HG03354 (cell line): Measurements from ENCODE around the gene RBM10.

ENCODE experiments used
- ATAC-seq: cut with Tn5 transposase; IDR thresholded peaks from one replicate; pipeline ENCODE4 v1.9.1; 2021; ENCODE audit warnings: mild to moderate bottlenecking; ENCODE audit not compliant: unreplicated experiment, poor library complexity, severe bottlenecking

The RBM10 gene

GRCh38 chrX:47172971-47173792 lies 28.2 kb downstream of the RBM10 start:
- ATAC-seq: no peak

GRCh38 chrX:47174376-47174775 lies 29.4 kb downstream of the RBM10 start:
- no peak for ATAC-seq

- ATAC-seq: no peak
Observed at GRCh38 chrX:47174846-47175587, 30.0 kb downstream of the RBM10 start.

- no peak for ATAC-seq
Observed at GRCh38 chrX:47175588-47175980, 30.6 kb downstream of the RBM10 start.

- no peak for ATAC-seq
Observed at GRCh38 chrX:47176101-47176740, 31.2 kb downstream of the RBM10 start.

- no peak for ATAC-seq
Observed at GRCh38 chrX:47177079-47177478, 32.1 kb downstream of the RBM10 start.

GRCh38 chrX:47178337-47178736 lies 33.3 kb downstream of the RBM10 start:
- no peak for ATAC-seq

- no peak for ATAC-seq
Observed at GRCh38 chrX:47179221-47179927, 34.4 kb downstream of the RBM10 start.

- ATAC-seq: no peak
Observed at GRCh38 chrX:47179928-47180255, 34.9 kb downstream of the RBM10 start.

- ATAC-seq: no peak
Observed at GRCh38 chrX:47180346-47180745, 35.3 kb downstream of the RBM10 start.

GRCh38 chrX:47181301-47181700 lies 36.3 kb downstream of the RBM10 start:
- ATAC-seq: no peak

GRCh38 chrX:47182106-47182700 lies 37.2 kb downstream of the RBM10 start:
- ATAC-seq: no peak

- no peak for ATAC-seq
Observed at GRCh38 chrX:47184486-47184885, 39.5 kb downstream of the RBM10 start.

- no peak for ATAC-seq
Observed at GRCh38 chrX:47185241-47185640, 40.2 kb downstream of the RBM10 start.

- no peak for ATAC-seq
Observed at GRCh38 chrX:47186096-47186740, 41.2 kb downstream of the RBM10 start.

- ATAC-seq: no peak
Observed at GRCh38 chrX:47187106-47187677, 42.2 kb downstream of the RBM10 start.

GRCh38 chrX:47189906-47190305 lies 44.9 kb downstream of the RBM10 start:
- ATAC-seq: no peak

- ATAC-seq: peak; percentile 47
Observed at GRCh38 chrX:47190445-47191269, 45.6 kb downstream of the RBM10 start.
